Liver (tissue), 9 donors: ENCODE measurements around the gene MICAL3. TPM values are rescaled to one million over a fixed set of nuclear protein-coding genes. Genes with fewer than 3 reads are reported as not detected.
"Not testable (repeated sequence)": the region's sequence is repeated elsewhere in the genome, so short reads cannot be mapped to it uniquely, and the experiment has no call there.

Experiments used
- DNase-seq: peaks from one replicate; pipeline ENCODE4 v3.0.0-alpha.2; 2017; ENCODE audit warnings: low spot score
- H3K27ac ChIP-seq, 2 donors: one replicate each; pipeline ENCODE4 v1.7.0; 2013; ENCODE audit warnings: inconsistent platforms in 2 of 2, low read length in 2 of 2, control low read depth in 1 of 2, low read depth in 1 of 2, mild to moderate bottlenecking in 1 of 2
- H3K27me3 ChIP-seq, 4 donors: one replicate each; pipeline versions ENCODE4 v1.6.1 to v1.7.0; 2013; ENCODE audit warnings: low read length in 3 of 4, inconsistent platforms in 1 of 4, mild to moderate bottlenecking in 1 of 4, moderate library complexity in 1 of 4; ENCODE audit not compliant: control insufficient read depth in 4 of 4, insufficient read depth in 4 of 4
- H3K36me3 ChIP-seq, 4 donors: one replicate each; pipeline versions ENCODE4 v1.6.1 to v1.7.0; 2013; ENCODE audit warnings: low read length in 3 of 4, mild to moderate bottlenecking in 3 of 4, low read depth in 1 of 4, moderate library complexity in 1 of 4; ENCODE audit not compliant: control insufficient read depth in 4 of 4, insufficient read depth in 3 of 4
- H3K4me1 ChIP-seq, 4 donors: one replicate each; pipeline versions ENCODE4 v1.6.1 to v1.7.0; 2013; ENCODE audit warnings: low read length in 3 of 4, mild to moderate bottlenecking in 3 of 4, moderate library complexity in 1 of 4; ENCODE audit not compliant: control insufficient read depth in 4 of 4, insufficient read depth in 4 of 4
- H3K4me3 ChIP-seq, 3 donors: one replicate each; pipeline versions ENCODE4 v1.6.1 to v1.7.0; 2013; ENCODE audit warnings: low read length in 3 of 3, control low read depth in 1 of 3, low read depth in 1 of 3, mild to moderate bottlenecking in 1 of 3
- H3K9ac ChIP-seq, 2 donors: one replicate each; pipeline ENCODE4 v1.7.0; 2013; ENCODE audit warnings: low read length in 2 of 2, mild to moderate bottlenecking in 2 of 2, moderate library complexity in 2 of 2, control low read depth in 1 of 2, low read depth in 1 of 2
- H3K9me3 ChIP-seq, 4 donors: one replicate each; pipeline versions ENCODE4 v1.6.1 to v1.7.0; 2013; ENCODE audit warnings: low read length in 3 of 4; ENCODE audit not compliant: control insufficient read depth in 4 of 4
- ATF3 ChIP-seq: IDR thresholded peaks from 2 replicates; pipeline ENCODE4 v1.6.1; 2016; ENCODE audit warnings: antibody characterized with exemption
- CTCF ChIP-seq: fragments of 150-350 bp; IDR thresholded peaks from 2 replicates; pipeline ENCODE4 v1.5.1; 2017; ENCODE audit warnings: improper control_type of control experiment, low read depth, low read length; ENCODE audit not compliant: missing input control
- EGR1 ChIP-seq, 2 donors: IDR thresholded peaks; 2 replicates each; pipeline ENCODE4 v1.6.1; 2016 to 2018; ENCODE audit warnings: antibody characterized with exemption in 2 of 2, low read depth in 2 of 2
- FOXA1 ChIP-seq: IDR thresholded peaks from 2 replicates; pipeline ENCODE4 v1.6.1; 2016; ENCODE audit warnings: antibody characterized with exemption
- FOXA2 ChIP-seq: IDR thresholded peaks from 2 replicates; pipeline ENCODE4 v1.6.1; 2016; ENCODE audit warnings: antibody characterized with exemption
- GABPA ChIP-seq, 2 donors: IDR thresholded peaks in 1 of 2; conservative IDR thresholded peaks in 1 of 2; 2 replicates each; pipeline ENCODE4 v1.6.1; 2016; ENCODE audit warnings: antibody characterized with exemption in 2 of 2, mild to moderate bottlenecking in 1 of 2, moderate library complexity in 1 of 2
- HNF4A ChIP-seq, 2 donors: conservative IDR thresholded peaks; 2 replicates each; pipeline ENCODE4 v1.6.1; 2016; ENCODE audit warnings: antibody characterized with exemption in 2 of 2, mild to moderate bottlenecking in 2 of 2
- HNF4G ChIP-seq: IDR thresholded peaks from 2 replicates; pipeline ENCODE4 v1.6.1; 2016; ENCODE audit warnings: antibody characterized with exemption
- JUND ChIP-seq, 2 donors: IDR thresholded peaks; 2 replicates each; pipeline ENCODE4 v1.6.1; 2016; ENCODE audit warnings: antibody characterized with exemption in 2 of 2
- MAX ChIP-seq: IDR thresholded peaks from 2 replicates; pipeline ENCODE4 v1.6.1; 2016; ENCODE audit warnings: antibody characterized with exemption
- NR2F2 ChIP-seq: IDR thresholded peaks from 2 replicates; pipeline ENCODE4 v1.6.1; 2016; ENCODE audit warnings: antibody characterized with exemption
- RAD21 ChIP-seq, 2 donors: IDR thresholded peaks; 2 replicates each; pipeline ENCODE4 v1.6.1; 2016; ENCODE audit warnings: antibody characterized with exemption in 2 of 2, mild to moderate bottlenecking in 2 of 2
- RXRA ChIP-seq, 2 donors: IDR thresholded peaks; 2 replicates each; pipeline ENCODE4 v1.6.1; 2017 to 2018; ENCODE audit warnings: antibody characterized with exemption in 2 of 2, mild to moderate bottlenecking in 1 of 2
- SP1 ChIP-seq: IDR thresholded peaks from 2 replicates; pipeline ENCODE4 v1.6.1; 2018; ENCODE audit warnings: antibody characterized with exemption, mild to moderate bottlenecking
- TAF1 ChIP-seq: conservative IDR thresholded peaks from 2 replicates; pipeline ENCODE4 v1.6.1; 2016; ENCODE audit warnings: antibody characterized with exemption, mild to moderate bottlenecking
- YY1 ChIP-seq: IDR thresholded peaks from 2 replicates; pipeline ENCODE4 v1.6.1; 2016; ENCODE audit warnings: antibody characterized with exemption, mild to moderate bottlenecking
- ZBTB33 ChIP-seq: IDR thresholded peaks from 2 replicates; pipeline ENCODE4 v1.6.1; 2016; ENCODE audit warnings: antibody characterized with exemption
- WGBS: extraction: QIAGEN DNeasy Blood & Tissue Kit; methylation state at CpG from one replicate; pipeline ENCODE4 v1.1.7; 2013; 5-methylcytosine and 5-hydroxymethylcytosine counted together
- polyA plus RNA-seq, 2 donors: library from polyadenylated mRNA; stranded (reverse) in 1 of 2; unstranded in 1 of 2; fragments of 200-250 nt in 1 of 2; fragments of >200 nt in 1 of 2; fragmentation: Nextera tagmentation in 1 of 2; extraction: Ambion mirVana in 1 of 2; gene quantifications; one replicate each; pipeline versions ENCODE4 v1.2.1 to v1.2.3, GENCODE V29; 2013 to 2015
- total RNA-seq, 2 donors: library from RNA; depleted of rRNA; stranded (reverse); fragments of >200 nt; gene quantifications; one replicate each; pipeline ENCODE4 v1.2.3, GENCODE V29; 2014
- donor health status: healthy.
- donor health status: healthy.
- donor health status: healthy.
- donor health status: healthy.
- donor health status: healthy.

MICAL3 gene
- total and polyA plus RNA-seq, 4 donors = 6.4 to 38.4 (median 23.4) TPM

- DNase-seq = no peak
- Histone ChIP-seq H3K27ac (peak overlapping the region; percentile 25 to 33), H3K9ac (no peak overlapping the region), H3K9me3 (no peaks in the 10 kb centered on the region), H3K36me3 (no peaks in the 10 kb centered on the region), H3K27me3 (no peaks in the 10 kb centered on the region), H3K4me3 (no peak overlapping the region), H3K4me1 (peaks cover 7 to 46% (median 35%) of the 10 kb centered on the region in 4 donors)
- WGBS = 49% methylated on average over 5 of the region's 5 CpGs
- TF ChIP-seq ZBTB33 (no peak), TAF1 (no peak), GABPA (IDR thresholded peaks at IDR 0.05 in 1 of 2, conservative IDR thresholded peaks at IDR 0.05 in 1 of 2) (no peak), FOXA1 (no peak), EGR1 (IDR thresholded peaks at IDR 0.05; ENCODE audit: low read depth in 2 of 2) (no peak), CTCF (no peak), ATF3 (no peak), HNF4A (conservative IDR thresholded peaks at IDR 0.05) (peak; percentile 56 to 70), YY1 (no peak), NR2F2 (no peak), RAD21 (IDR thresholded peaks at IDR 0.05) (no peak), RXRA (IDR thresholded peaks at IDR 0.05) (peak; percentile 6 to 16), FOXA2 (no peak), SP1 (peak; percentile 22), JUND (IDR thresholded peaks at IDR 0.05) (no peak), HNF4G (no peak)
Measured at GRCh38 chr22:17764036-17764435, 260.3 kb downstream of the MICAL3 start.

GRCh38 chr22:17763442-17763841, 260.9 kb downstream of the MICAL3 start:
- 90% methylated on average over 10 of the region's 10 CpGs for WGBS
- not testable (repeated sequence) for H3K36me3 ChIP-seq, H3K27ac ChIP-seq, H3K9me3 ChIP-seq, H3K27me3 ChIP-seq, DNase-seq, H3K4me3 ChIP-seq, H3K9ac ChIP-seq
- H3K4me1 ChIP-seq = peaks cover 7 to 44% (median 34%) of the 10 kb centered on the region in 4 donors

- WGBS = 28% methylated on average over 2 of the region's 4 CpGs
- peak overlapping the region; percentile 71 to 77 for H3K27ac ChIP-seq
- H3K9ac ChIP-seq = peak overlapping the region in 1 of 2 donors; percentile 52
- H3K4me3 ChIP-seq = no peak overlapping the region
- H3K36me3 ChIP-seq = no peaks in the 10 kb centered on the region
- H3K27me3 ChIP-seq = no peaks in the 10 kb centered on the region
- peaks cover 2 to 33% (median 22%) of the 10 kb centered on the region in 4 donors for H3K4me1 ChIP-seq
- no peak for DNase-seq
- no peaks in the 10 kb centered on the region for H3K9me3 ChIP-seq
- TF ChIP-seq FOXA1 = peak; percentile 46
- peak; percentile 33 for TF ChIP-seq HNF4G
- peak; percentile 70 to 76 for TF ChIP-seq HNF4A (conservative IDR thresholded peaks at IDR 0.05)
- peak; percentile 54 to 55 for TF ChIP-seq RXRA (IDR thresholded peaks at IDR 0.05)
- TF ChIP-seq JUND (IDR thresholded peaks at IDR 0.05) = no peak
- peak in 1 of 2 donors; percentile 13 for TF ChIP-seq EGR1 (IDR thresholded peaks at IDR 0.05; ENCODE audit: low read depth in 2 of 2)
- TF ChIP-seq YY1 = peak; percentile 38
- TF ChIP-seq ZBTB33 = no peak
- no peak for TF ChIP-seq NR2F2
- no peak for TF ChIP-seq ATF3
- TF ChIP-seq MAX = peak; percentile 15
- TF ChIP-seq TAF1 = no peak
- no peak for TF ChIP-seq RAD21 (IDR thresholded peaks at IDR 0.05)
- TF ChIP-seq GABPA (IDR thresholded peaks at IDR 0.05 in 1 of 2, conservative IDR thresholded peaks at IDR 0.05 in 1 of 2) = peak in 1 of 2 donors; percentile 10
- peak; percentile 75 for TF ChIP-seq SP1
- no peak for TF ChIP-seq CTCF
- peak; percentile 64 for TF ChIP-seq FOXA2
Measured at GRCh38 chr22:17761138-17761488, 263.2 kb downstream of the MICAL3 start.
